PC-3 (cell line): Measurements from ENCODE around the gene EPB41L1. TPM values are rescaled to one million over a fixed set of nuclear protein-coding genes. Genes with fewer than 3 reads are reported as not detected.

Source experiments
- ATAC-seq: fragments of 200-7000 bp; cut with Tn5 transposase; 2 replicates; pipeline ENCODE4 v1.9.1; 2020; ENCODE audit warnings: mild to moderate bottlenecking, moderate library complexity
- BruUV-seq: library from RNA; stranded (reverse); fragments of 400-500 nt; replicated peaks from 2 replicates; lab custom pipeline; 2021; lab: Mats Ljungman, UMichigan
- CTCF ChIA-PET: fragments of 300-600 bp; sonication (Branson Sonifier 250); formaldehyde crosslinking; loops from one replicate; lab custom pipeline; 2022; ENCODE audit warnings: antibody characterized with exemption; lab: Charles Lee
- POLR2A ChIA-PET: fragments of 300-600 bp; sonication (Branson Sonifier 250); formaldehyde crosslinking; loops from one replicate; lab custom pipeline; 2022; ENCODE audit warnings: antibody characterized with exemption; ENCODE audit not compliant: unreplicated experiment; lab: Charles Lee
- DNase-seq: peaks from one replicate; pipeline ENCODE4 v3.0.0-alpha.2; 2015
- H2AFZ ChIP-seq: fragments of 300-600 bp; sonication (generic); 2 replicates; pipeline ENCODE4 v1.6.0; 2016; ENCODE audit warnings: antibody characterized with exemption, low read length
- H3F3A ChIP-seq: fragments of 300-600 bp; sonication (generic); one replicate; pipeline ENCODE4 v1.6.0; 2017; ENCODE audit warnings: antibody characterized with exemption, low read length, control low read depth, mild to moderate bottlenecking; ENCODE audit not compliant: unreplicated experiment
- H3K27ac ChIP-seq: fragments of 300-600 bp; sonication (generic); 2 replicates; pipeline ENCODE4 v1.5.1; 2016; ENCODE audit warnings: mild to moderate bottlenecking, low read length
- H3K27me3 ChIP-seq: fragments of 300-600 bp; sonication (generic); 2 replicates; pipeline ENCODE4 v1.6.1; 2016; ENCODE audit warnings: low read length, mixed read lengths
- H3K36me3 ChIP-seq: fragments of 300-600 bp; sonication (generic); 2 replicates; pipeline ENCODE4 v1.6.1; 2016; ENCODE audit warnings: low read depth, mixed run types, low read length, mixed read lengths
- H3K4me1 ChIP-seq: fragments of 300-600 bp; sonication (generic); 2 replicates; pipeline ENCODE4 v1.5.1; 2016; ENCODE audit warnings: low read length; ENCODE audit not compliant: insufficient read depth
- H3K4me2 ChIP-seq: fragments of 300-600 bp; sonication (generic); 2 replicates; pipeline ENCODE4 v1.6.0; 2016; ENCODE audit warnings: low read length
- H3K4me3 ChIP-seq: fragments of 300-600 bp; sonication (generic); 2 replicates; pipeline ENCODE4 v1.5.1; 2016; ENCODE audit warnings: mild to moderate bottlenecking, low read length, mixed read lengths
- H3K79me2 ChIP-seq: fragments of 300-600 bp; sonication (generic); 2 replicates; pipeline ENCODE4 v1.6.1; 2017; ENCODE audit warnings: low read length, mixed read lengths
- H3K9ac ChIP-seq: fragments of 300-600 bp; sonication (generic); 2 replicates; pipeline ENCODE4 v1.6.0; 2016; ENCODE audit warnings: mild to moderate bottlenecking, low read length
- H3K9me2 ChIP-seq: fragments of 300-600 bp; sonication (generic); replicated peaks from 2 replicates; pipeline ENCODE4 v1.6.1; 2016; ENCODE audit warnings: mixed run types, low read length, mixed read lengths
- H3K9me3 ChIP-seq: fragments of 300-600 bp; sonication (generic); 2 replicates; pipeline ENCODE4 v1.6.1; 2016; ENCODE audit warnings: low read length, mixed read lengths
- H4K20me1 ChIP-seq: fragments of 300-600 bp; sonication (generic); 2 replicates; pipeline ENCODE4 v1.6.1; 2016; ENCODE audit warnings: low read length, mixed read lengths
- EZH2 ChIP-seq: fragments of 300-600 bp; sonication (generic); IDR thresholded peaks from one replicate; pipeline ENCODE4 v1.6.1; 2017; ENCODE audit warnings: antibody characterized with exemption, mild to moderate bottlenecking, low read length; ENCODE audit not compliant: unreplicated experiment
- EZH2phosphoT487 ChIP-seq: fragments of 300-600 bp; sonication (generic); IDR thresholded peaks from 2 replicates; pipeline ENCODE4 v1.6.1; 2018; ENCODE audit warnings: mild to moderate bottlenecking, antibody characterized with exemption, low read length, borderline replicate concordance
- intact Hi-C: fragments of 100-400 bp; cut with micrococcal nuclease; formaldehyde crosslinking; loops from 2 replicates; pipeline ENCODE4 v1.9.0; 2023
- total RNA-seq: library from RNA; depleted of rRNA; stranded (reverse); fragments of >200 nt; gene quantifications from 2 replicates; pipeline ENCODE4 v1.2.3, GENCODE V29; 2014
- TF ChIP-seq, protein P1 (sequence below): fragments of 300-600 bp; sonication (generic); conservative IDR thresholded peaks from 2 replicates; pipeline ENCODE4 v1.5.1; 2017; ENCODE audit warnings: antibody characterized with exemption, low read depth, mild to moderate bottlenecking, low read length

The EPB41L1 gene
- total RNA-seq, 1 experiment from 2014 or later, result 48.2 TPM

GRCh38 chr20:36149469-36149868 is 5.1 kb upstream of the EPB41L1 start:
- Histone ChIP-seq H4K20me1 (no peaks in the 10 kb centered on the region), H3K27ac (no peak overlapping the region), H2AFZ (no peak overlapping the region), H3K4me1 (peaks cover 11% of the 10 kb centered on the region), H3K27me3 (no peaks in the 10 kb centered on the region), H3K4me3 (no peak overlapping the region), H3K4me2 (no peak overlapping the region), H3K9me2 (no peaks in the 10 kb centered on the region), H3K9me3 (no peaks in the 10 kb centered on the region), H3K79me2 (no peaks in the 10 kb centered on the region), H3K9ac (no peak overlapping the region), H3F3A (no peaks in the 10 kb centered on the region), H3K36me3 (no peaks in the 10 kb centered on the region)
- intact Hi-C loops, result no loop called here
- ChIA-PET POLR2A (no interaction called here), CTCF (no interaction called here)
- TF ChIP-seq, protein P1, sequence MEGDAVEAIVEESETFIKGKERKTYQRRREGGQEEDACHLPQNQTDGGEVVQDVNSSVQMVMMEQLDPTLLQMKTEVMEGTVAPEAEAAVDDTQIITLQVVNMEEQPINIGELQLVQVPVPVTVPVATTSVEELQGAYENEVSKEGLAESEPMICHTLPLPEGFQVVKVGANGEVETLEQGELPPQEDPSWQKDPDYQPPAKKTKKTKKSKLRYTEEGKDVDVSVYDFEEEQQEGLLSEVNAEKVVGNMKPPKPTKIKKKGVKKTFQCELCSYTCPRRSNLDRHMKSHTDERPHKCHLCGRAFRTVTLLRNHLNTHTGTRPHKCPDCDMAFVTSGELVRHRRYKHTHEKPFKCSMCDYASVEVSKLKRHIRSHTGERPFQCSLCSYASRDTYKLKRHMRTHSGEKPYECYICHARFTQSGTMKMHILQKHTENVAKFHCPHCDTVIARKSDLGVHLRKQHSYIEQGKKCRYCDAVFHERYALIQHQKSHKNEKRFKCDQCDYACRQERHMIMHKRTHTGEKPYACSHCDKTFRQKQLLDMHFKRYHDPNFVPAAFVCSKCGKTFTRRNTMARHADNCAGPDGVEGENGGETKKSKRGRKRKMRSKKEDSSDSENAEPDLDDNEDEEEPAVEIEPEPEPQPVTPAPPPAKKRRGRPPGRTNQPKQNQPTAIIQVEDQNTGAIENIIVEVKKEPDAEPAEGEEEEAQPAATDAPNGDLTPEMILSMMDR, result no peak
- no peak for TF ChIP-seq EZH2phosphoT487
- no peak for TF ChIP-seq EZH2
- no TSS peak for BruUV-seq
- DNase-seq (no peak), ATAC-seq (no peak)

GRCh38 chr20:36150489-36150846 is 4.1 kb upstream of the EPB41L1 start:
- H4K20me1 ChIP-seq, result no peaks in the 10 kb centered on the region
- no peaks in the 10 kb centered on the region for H3F3A ChIP-seq
- no peak overlapping the region for H3K4me3 ChIP-seq
- no peaks in the 10 kb centered on the region for H3K9me3 ChIP-seq
- H3K4me2 ChIP-seq, result no peak overlapping the region
- no peak overlapping the region for H2AFZ ChIP-seq
- peaks cover 16% of the 10 kb centered on the region for H3K4me1 ChIP-seq
- H3K27ac ChIP-seq, result no peak overlapping the region
- H3K79me2 ChIP-seq, result peaks cover 7% of the 10 kb centered on the region; the same call in 1 of the 2 replicates
- TF ChIP-seq, protein P1, result no peak
- TF ChIP-seq EZH2phosphoT487 (no peak), EZH2 (no peak)
- ATAC-seq, result no peak
- CTCF ChIA-PET, result no interaction called here
- H3K9ac ChIP-seq, result no peak overlapping the region
- intact Hi-C loops, result no loop called here
- no peaks in the 10 kb centered on the region for H3K9me2 ChIP-seq
- POLR2A ChIA-PET, result no interaction called here
- H3K27me3 ChIP-seq, result no peaks in the 10 kb centered on the region
- DNase-seq, result no peak
- BruUV-seq, result no TSS peak
- H3K36me3 ChIP-seq, result no peaks in the 10 kb centered on the region

DNA sequence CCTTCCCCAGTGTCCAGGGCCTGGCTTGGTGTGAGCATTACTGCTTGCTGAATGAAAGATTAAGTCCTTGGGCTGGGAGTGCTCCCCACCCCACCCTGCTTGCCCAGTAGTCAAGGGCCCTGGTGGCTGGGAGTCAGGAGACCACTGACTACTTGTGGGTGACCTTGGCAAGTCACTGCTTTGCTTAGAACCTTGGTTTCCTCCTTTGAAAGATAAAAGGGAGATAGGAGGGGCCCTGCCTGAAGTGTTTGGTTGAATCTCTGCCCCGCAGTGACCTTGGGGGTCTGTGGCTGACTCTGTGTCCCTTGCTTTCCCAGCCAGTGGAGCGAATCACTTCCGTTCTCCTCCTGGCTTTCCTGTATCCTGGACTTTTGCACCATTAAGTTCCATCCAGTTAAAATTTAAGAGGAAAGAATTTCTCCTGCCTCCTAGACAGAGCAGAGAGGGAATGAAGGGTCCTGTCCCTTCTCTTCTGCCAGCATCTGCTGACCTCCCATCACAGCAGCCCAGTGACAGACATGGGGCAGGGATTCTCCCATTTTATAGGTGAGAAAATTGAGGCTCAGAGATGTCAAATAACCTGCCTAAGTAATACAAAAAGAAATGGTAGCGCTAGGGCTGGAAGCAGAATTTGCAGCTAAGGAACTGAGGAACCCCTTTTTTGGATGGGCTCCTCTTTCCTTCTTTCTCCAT is 3.5 kb upstream of the EPB41L1 start:
- H3F3A ChIP-seq, result no peaks in the 10 kb centered on the region
- H3K79me2 ChIP-seq, result peaks cover 7% of the 10 kb centered on the region; the same call in 1 of the 2 replicates
- no peaks in the 10 kb centered on the region for H3K9me3 ChIP-seq
- peaks cover 17% of the 10 kb centered on the region for H3K4me1 ChIP-seq
- no peak overlapping the region for H3K4me3 ChIP-seq
- H3K9me2 ChIP-seq, result no peaks in the 10 kb centered on the region
- no peak overlapping the region for H3K27ac ChIP-seq
- ATAC-seq (no peak), DNase-seq (no peak)
- no peak overlapping the region for H3K9ac ChIP-seq
- intact Hi-C loops, result no loop called here
- no peaks in the 10 kb centered on the region for H3K27me3 ChIP-seq
- BruUV-seq, result no TSS peak
- H4K20me1 ChIP-seq, result no peaks in the 10 kb centered on the region
- CTCF ChIA-PET, result no interaction called here
- H3K36me3 ChIP-seq, result no peaks in the 10 kb centered on the region
- H3K4me2 ChIP-seq, result no peak overlapping the region
- TF ChIP-seq, protein P1, result no peak
- no peak for TF ChIP-seq EZH2
- TF ChIP-seq EZH2phosphoT487, result no peak
- no peak overlapping the region for H2AFZ ChIP-seq
- POLR2A ChIA-PET, result no interaction called here
